Measurements from ENCODE around the gene FDXR. TPM values are rescaled to one million over a fixed set of nuclear protein-coding genes. Genes with fewer than 3 reads are reported as not detected.

The FDXR gene
- total RNA-seq, 1 donor from 2014 or later: 12.6 TPM

GRCh38 chr17:74842146-74842598 is 30.6 kb downstream of the FDXR start:
- H3K27me3 ChIP-seq (ENCODE audit: low read depth): no peaks in the 10 kb centered on the region
- intact Hi-C loops (cut with DNase I): no loop called here
- ATAC-seq: no peak
- H3K9me3 ChIP-seq: no peaks in the 10 kb centered on the region
- H3K4me1 ChIP-seq: peaks cover 22% of the 10 kb centered on the region
- H3K36me3 ChIP-seq: peaks cover under 1% of the 10 kb centered on the region
- no peak for TF ChIP-seq CTCF (IDR thresholded peaks at IDR 0.05)
- DNase-seq: no peak
- H3K4me3 ChIP-seq: peak overlapping the region; percentile 51
- peak overlapping the region; percentile 57 for H3K27ac ChIP-seq

GRCh38 chr17:74840989-74841666 is 31.7 kb downstream of the FDXR start:
- Histone ChIP-seq H3K4me3 (no peak overlapping the region), H3K36me3 (peaks cover 11% of the 10 kb centered on the region), H3K9me3 (no peaks in the 10 kb centered on the region), H3K27ac (peak overlapping the region; percentile 57), H3K4me1 (peaks cover 22% of the 10 kb centered on the region), H3K27me3 (ENCODE audit: low read depth) (no peaks in the 10 kb centered on the region)
- ATAC-seq (peak; percentile 35 to 39), DNase-seq (peak; percentile 73)
- intact Hi-C loops (cut with DNase I): no loop called here
- no peak for TF ChIP-seq CTCF (IDR thresholded peaks at IDR 0.05)

GRCh38 chr17:74839990-74840852 is 32.6 kb downstream of the FDXR start:
- H3K27ac ChIP-seq: peak overlapping the region; percentile 57
- DNase-seq (no peak), ATAC-seq (no peak)
- H3K27me3 ChIP-seq (ENCODE audit: low read depth): no peaks in the 10 kb centered on the region
- intact Hi-C loops (cut with DNase I): no loop called here
- no peak for TF ChIP-seq CTCF (IDR thresholded peaks at IDR 0.05)
- H3K36me3 ChIP-seq: peaks cover 18% of the 10 kb centered on the region
- H3K9me3 ChIP-seq: no peaks in the 10 kb centered on the region
- H3K4me3 ChIP-seq: no peak overlapping the region
- H3K4me1 ChIP-seq: peaks cover 22% of the 10 kb centered on the region

GRCh38 chr17:74838274-74838673 is 34.5 kb downstream of the FDXR start:
- DNase-seq (no peak), ATAC-seq (no peak)
- Histone ChIP-seq H3K27ac (no peak overlapping the region), H3K4me1 (peaks cover 22% of the 10 kb centered on the region), H3K9me3 (no peaks in the 10 kb centered on the region), H3K36me3 (peaks cover 20% of the 10 kb centered on the region), H3K4me3 (no peak overlapping the region), H3K27me3 (ENCODE audit: low read depth) (no peaks in the 10 kb centered on the region)
- intact Hi-C loops (cut with DNase I): no loop called here
- TF ChIP-seq CTCF (IDR thresholded peaks at IDR 0.05): no peak

GRCh38 chr17:74836691-74837467 is 35.9 kb downstream of the FDXR start:
- intact Hi-C loops (cut with DNase I): no loop called here

More at GRCh38 chr17:74836691-74837467, 35.9 kb downstream of the FDXR start:
- Histone ChIP-seq H3K27me3 (ENCODE audit: low read depth) (no peaks in the 10 kb centered on the region), H3K36me3 (peaks cover 20% of the 10 kb centered on the region), H3K9me3 (no peaks in the 10 kb centered on the region), H3K27ac (no peak overlapping the region), H3K4me1 (peaks cover 15% of the 10 kb centered on the region), H3K4me3 (no peak overlapping the region)
- ATAC-seq (no peak), DNase-seq (no peak)
- no peak for TF ChIP-seq CTCF (IDR thresholded peaks at IDR 0.05)
